SK-N-SH (cell line): ENCODE measurements around the gene HOXA5. TPM values are rescaled to one million over a fixed set of nuclear protein-coding genes. Genes with fewer than 3 reads are reported as not detected.

ENCODE experiments used
- CTCF ChIA-PET: fragments of 300-600, 350-600 bp; formaldehyde crosslinking; extraction: SDS; loops from one replicate; lab custom pipeline; 2021; lab: Yijun Ruan, JAX
- POLR2A ChIA-PET: fragments of 350-600 bp; sonication (Branson Sonifier 250); formaldehyde crosslinking; extraction: SDS; loops from one replicate; lab custom pipeline; 2020; ENCODE audit warnings: antibody characterized with exemption, inconsistent platforms; lab: Yijun Ruan, JAX
- DNase-seq: peaks from one replicate; pipeline ENCODE4 v3.0.0; 2012
- H2AFZ ChIP-seq: fragments of 200-600 bp; sonication (generic); 2 replicates; pipeline ENCODE4 v1.8.1; 2016; ENCODE audit warnings: antibody characterized with exemption, mild to moderate bottlenecking, low read depth
- H3F3A ChIP-seq: fragments of 200-600 bp; sonication (generic); replicated peaks from 2 replicates; pipeline ENCODE3; 2016; ENCODE audit warnings: antibody characterized with exemption, mild to moderate bottlenecking; ENCODE audit not compliant: insufficient read depth
- H3K27ac ChIP-seq, 2 experiments: fragments of 200-500 bp in 1 of 2; fragments of 200-600 bp in 1 of 2; sonication (Bioruptor generic) in 1 of 2; sonication (generic), shearing (Covaris generic) in 1 of 2; 2 replicates each; pipeline versions ENCODE4 v1.5.1 to v1.6.1; 2014 to 2016; ENCODE audit warnings: low read depth in 2 of 2, inconsistent platforms in 1 of 2, low read length in 1 of 2, mild to moderate bottlenecking in 1 of 2, mixed read lengths in 1 of 2
- H3K27me3 ChIP-seq: fragments of 200-600 bp; sonication (generic), shearing (Covaris generic); 2 replicates; pipeline ENCODE4 v1.6.1; 2016; ENCODE audit warnings: mixed run types; ENCODE audit not compliant: insufficient read depth
- H3K36me3 ChIP-seq, 2 experiments: fragments of 200-500 bp in 1 of 2; fragments of 200-600 bp in 1 of 2; sonication (Bioruptor generic) in 1 of 2; sonication (generic) in 1 of 2; replicated peaks in 1 of 2; 2 replicates each; pipeline versions ENCODE3 to v1.5.1; 2014 to 2016; ENCODE audit warnings: low read length in 1 of 2, mild to moderate bottlenecking in 1 of 2; ENCODE audit not compliant: insufficient read depth in 2 of 2, control insufficient read depth in 1 of 2
- H3K4me1 ChIP-seq, 2 experiments: fragments of 200-500 bp in 1 of 2; fragments of 200-600 bp in 1 of 2; sonication (Bioruptor generic) in 1 of 2; sonication (generic), shearing (Covaris generic) in 1 of 2; 2 replicates each; pipeline versions ENCODE4 v1.5.1 to v1.6.1; 2014 to 2016; ENCODE audit warnings: low read depth in 1 of 2, low read length in 1 of 2, mixed run types in 1 of 2; ENCODE audit not compliant: insufficient read depth in 2 of 2, control insufficient read depth in 1 of 2
- H3K4me2 ChIP-seq: fragments of 200-600 bp; sonication (generic), shearing (Covaris generic); 2 replicates; pipeline ENCODE4 v1.6.1; 2017; ENCODE audit warnings: mixed run types
- H3K4me3 ChIP-seq, 2 experiments: fragments of 200-500 bp in 1 of 2; fragments of 200-600 bp in 1 of 2; sonication (Bioruptor generic) in 1 of 2; sonication (generic), shearing (Covaris generic) in 1 of 2; 2 replicates each; pipeline versions ENCODE4 v1.5.1 to v1.8.1; 2014 to 2016; ENCODE audit warnings: low read depth in 2 of 2, inconsistent platforms in 1 of 2, low read length in 1 of 2, mild to moderate bottlenecking in 1 of 2, mixed read lengths in 1 of 2, moderate library complexity in 1 of 2
- H3K79me2 ChIP-seq: fragments of 200-600 bp; sonication (generic); 2 replicates; pipeline ENCODE4 v1.8.1; 2017; ENCODE audit warnings: mild to moderate bottlenecking; ENCODE audit not compliant: insufficient read depth
- H3K9ac ChIP-seq: fragments of 200-600 bp; sonication (generic); 2 replicates; pipeline ENCODE4 v1.6.1; 2017; ENCODE audit warnings: mixed run types
- H3K9me2 ChIP-seq: fragments of 200-600 bp; sonication (generic); 2 replicates; pipeline ENCODE4 v1.6.1; 2017; ENCODE audit warnings: mixed run types
- H3K9me3 ChIP-seq: fragments of 200-600 bp; sonication (generic); 2 replicates; pipeline ENCODE4 v1.6.1; 2017; ENCODE audit warnings: mixed run types, mild to moderate bottlenecking, moderate library complexity
- H4K20me1 ChIP-seq: fragments of 200-600 bp; sonication (generic); 2 replicates; pipeline ENCODE4 v1.6.1; 2017; ENCODE audit warnings: mild to moderate bottlenecking, mixed run types; ENCODE audit not compliant: insufficient read depth
- FOSL2 ChIP-seq: IDR thresholded peaks from 2 replicates; pipeline ENCODE4 v1.4.0; 2012; ENCODE audit warnings: low read depth, mild to moderate bottlenecking, moderate library complexity, borderline replicate concordance
- JUND ChIP-seq: IDR thresholded peaks from 2 replicates; pipeline ENCODE4 v1.4.0; 2012
- SMC3 ChIP-seq: IDR thresholded peaks from 2 replicates; pipeline ENCODE4 v1.6.1; 2012; ENCODE audit warnings: low read depth, low read length, improper control_type of control experiment
- TAF1 ChIP-seq: IDR thresholded peaks from 2 replicates; pipeline ENCODE4 v1.6.1; 2012; ENCODE audit warnings: low read depth, mild to moderate bottlenecking, low read length, moderate library complexity, borderline replicate concordance
- USF1 ChIP-seq: IDR thresholded peaks from 2 replicates; pipeline ENCODE4 v1.4.0; 2012; ENCODE audit warnings: low read depth, borderline replicate concordance
- ZBTB33 ChIP-seq: IDR thresholded peaks from 2 replicates; pipeline ENCODE4 v1.4.0; 2012; ENCODE audit warnings: low read depth, borderline replicate concordance
- WGBS: methylation state at CpG from one replicate; pipeline ENCODE4 v1.1.6; 2017; ENCODE audit warnings: low lambda C conversion rate; 5-methylcytosine and 5-hydroxymethylcytosine counted together
- polyA plus RNA-seq, 3 experiments: library from polyadenylated mRNA; depleted of rRNA; stranded (reverse); fragments of >200 nt; gene quantifications; 2 replicates each; pipeline ENCODE4 v1.2.3, GENCODE V29; 2012

Gene HOXA5
- polyA plus RNA-seq, 1 of the 3 experiments (the other 2 are of a cell fraction): not detected

GRCh38 chr7:27182285-27182841 is 38.9 kb upstream of the HOXA5 start (continued):
- TF ChIP-seq ZBTB33: no peak

- H3K9me2 ChIP-seq: no peaks in the 10 kb centered on the region
- no peak overlapping the region for H3K27ac ChIP-seq
- H3K4me3 ChIP-seq: no peak overlapping the region
- H3K9me3 ChIP-seq: no peaks in the 10 kb centered on the region
- H4K20me1 ChIP-seq: peaks cover 9% of the 10 kb centered on the region; the same call in 1 of the 2 replicates
- 32% methylated on average over 4 of the region's 4 CpGs for WGBS
- H3K4me1 ChIP-seq: peaks cover 4 to 10% of the 10 kb centered on the region in 2 experiments; a peak in 1 of 4 replicates
- no peak overlapping the region for H3K9ac ChIP-seq
- no peaks in the 10 kb centered on the region for H3K36me3 ChIP-seq
- peaks cover 7% of the 10 kb centered on the region for H3F3A ChIP-seq
- no peak overlapping the region for H3K4me2 ChIP-seq
- H3K79me2 ChIP-seq: no peaks in the 10 kb centered on the region
- H2AFZ ChIP-seq: no peak overlapping the region
- no peak for TF ChIP-seq USF1
- no peak for TF ChIP-seq SMC3
- TF ChIP-seq TAF1: no peak
- TF ChIP-seq FOSL2: no peak
- DNase-seq: no peak
- ChIA-PET POLR2A (no interaction called here), CTCF (interaction anchor here (0.7 to 6.8 kb wide), 11 partner anchors 8 to 1289 kb away, joined by 3 to 70 read pairs (median 9); partner anchors contain the start of genes HOXA10 and HOXA5)
- H3K27me3 ChIP-seq: peaks cover 97% of the 10 kb centered on the region
Observed at GRCh38 chr7:27181795-27182275, 38.4 kb upstream of the HOXA5 start.

GRCh38 chr7:27180431-27181420 is 37.2 kb upstream of the HOXA5 start:
- ChIA-PET POLR2A (interaction anchor here (0.7 kb wide), 1 partner anchor 752 kb away, joined by 3 read pairs; no protein-coding TSS in a partner anchor), CTCF (interaction anchor here (0.6 to 12.3 kb wide), 58 partner anchors 9 to 1288 kb away, joined by 3 to 205 read pairs (median 4); partner anchors contain the start of genes EVX1, HOXA11, HOXA13 and HOXA3)
- no peak overlapping the region for H3K27ac ChIP-seq
- no peak overlapping the region for H3K4me3 ChIP-seq
- no peaks in the 10 kb centered on the region for H3K36me3 ChIP-seq
- no peaks in the 10 kb centered on the region; the same call in 1 of the 2 replicates for H4K20me1 ChIP-seq
- no peaks in the 10 kb centered on the region for H3K79me2 ChIP-seq
- no peaks in the 10 kb centered on the region for H3K9me3 ChIP-seq
- TF ChIP-seq JUND: no peak
- 34% methylated on average over 12 of the region's 12 CpGs for WGBS
- H3K4me2 ChIP-seq: no peak overlapping the region
- no peak for DNase-seq
- H3K4me1 ChIP-seq: peaks cover 4 to 10% of the 10 kb centered on the region in 2 experiments; a peak in 1 of 4 replicates
- peaks cover 97% of the 10 kb centered on the region for H3K27me3 ChIP-seq
- no peak overlapping the region for H2AFZ ChIP-seq
- no peaks in the 10 kb centered on the region for H3F3A ChIP-seq
- no peak overlapping the region for H3K9ac ChIP-seq
- no peaks in the 10 kb centered on the region for H3K9me2 ChIP-seq
